GM21360 (cell line): ENCODE measurements around the gene ANKRD63.

Source experiments
- ATAC-seq: cut with Tn5 transposase; IDR thresholded peaks from one replicate; pipeline ENCODE4 v1.9.1; 2021; ENCODE audit warnings: mild to moderate bottlenecking, moderate library complexity; ENCODE audit not compliant: unreplicated experiment

ANKRD63 gene

GRCh38 chr15:40280260-40281056, 2.4 kb downstream of the ANKRD63 start:
- ATAC-seq, result no peak

- ATAC-seq, result no peak
Observed at GRCh38 chr15:40279437-40280141, 3.3 kb downstream of the ANKRD63 start.

GRCh38 chr15:40278026-40278425, 4.8 kb downstream of the ANKRD63 start:
- ATAC-seq, result no peak

GRCh38 chr15:40277471-40277870, 5.4 kb downstream of the ANKRD63 start:
- no peak for ATAC-seq

GRCh38 chr15:40276927-40277326, 5.9 kb downstream of the ANKRD63 start:
- no peak for ATAC-seq

GRCh38 chr15:40275954-40276353, 6.9 kb downstream of the ANKRD63 start:
- no peak for ATAC-seq

- no peak for ATAC-seq
Observed at GRCh38 chr15:40275523-40275922, 7.3 kb downstream of the ANKRD63 start.

- ATAC-seq, result no peak
Observed at GRCh38 chr15:40274350-40275274, 8.3 kb downstream of the ANKRD63 start.

GRCh38 chr15:40273428-40273827, 9.4 kb downstream of the ANKRD63 start:
- no peak for ATAC-seq

GRCh38 chr15:40272485-40273056, 10.3 kb downstream of the ANKRD63 start:
- no peak for ATAC-seq

- no peak for ATAC-seq
Observed at GRCh38 chr15:40271685-40272484, 11.0 kb downstream of the ANKRD63 start.

- no peak for ATAC-seq
Observed at GRCh38 chr15:40270246-40270995, 12.4 kb downstream of the ANKRD63 start.

GRCh38 chr15:40269604-40270003, 13.3 kb downstream of the ANKRD63 start:
- no peak for ATAC-seq

- no peak for ATAC-seq
Observed at GRCh38 chr15:40267670-40268069, 15.2 kb downstream of the ANKRD63 start.

GRCh38 chr15:40266828-40267304, 16.0 kb downstream of the ANKRD63 start:
- ATAC-seq, result no peak

- ATAC-seq, result no peak
Observed at GRCh38 chr15:40265875-40266274, 17.0 kb downstream of the ANKRD63 start.

GRCh38 chr15:40265355-40265754, 17.5 kb downstream of the ANKRD63 start:
- ATAC-seq, result no peak

GRCh38 chr15:40264321-40265153, 18.3 kb downstream of the ANKRD63 start:
- no peak for ATAC-seq
